SK-N-MC (cell line): Measurements from ENCODE around the gene VPS37B.

Experiments used
- DNase-seq: peaks from one replicate; pipeline ENCODE4 v3.0.0-alpha.2; 2011; ENCODE audit warnings: low read depth, low spot score
- H3K27ac ChIP-seq: fragments of 200-600 bp; sonication (generic); 2 replicates; pipeline ENCODE4 v1.5.1; 2016; ENCODE audit warnings: mixed run types
- H3K36me3 ChIP-seq: fragments of 200-600 bp; sonication (generic); 2 replicates; pipeline ENCODE4 v1.6.1; 2017; ENCODE audit warnings: antibody characterized with exemption, low read length, mixed read lengths; ENCODE audit not compliant: insufficient read depth
- H3K4me3 ChIP-seq: fragments of 200-600 bp; sonication (generic); 2 replicates; pipeline ENCODE4 v1.5.1; 2016
- H3K9ac ChIP-seq: fragments of 200-600 bp; sonication (generic); 2 replicates; pipeline ENCODE4 v1.8.0; 2017; ENCODE audit warnings: mixed run types, mixed read lengths; ENCODE audit not compliant: insufficient read length
- H3K9me3 ChIP-seq: fragments of 200-600 bp; sonication (generic); 2 replicates; pipeline ENCODE4 v1.6.1; 2017; ENCODE audit warnings: low read depth, mild to moderate bottlenecking, antibody characterized with exemption, low read length, moderate library complexity, mixed read lengths
- EZH2 ChIP-seq: fragments of 200-600 bp; sonication (generic); IDR thresholded peaks from one replicate; pipeline ENCODE4 v1.6.1; 2017; ENCODE audit warnings: antibody characterized with exemption
- FOXP2 ChIP-seq: optimal IDR thresholded peaks from 2 replicates; pipeline ENCODE3; 2011; ENCODE audit warnings: mild to moderate bottlenecking, moderate library complexity; ENCODE audit not compliant: insufficient read depth; ENCODE audit errors: extremely low read length, control extremely low read depth
- POLR2AphosphoS5 ChIP-seq: IDR thresholded peaks from 2 replicates; pipeline ENCODE4 v1.6.1; 2012; ENCODE audit warnings: mild to moderate bottlenecking, low read depth, low read length, borderline replicate concordance

VPS37B gene

DNA sequence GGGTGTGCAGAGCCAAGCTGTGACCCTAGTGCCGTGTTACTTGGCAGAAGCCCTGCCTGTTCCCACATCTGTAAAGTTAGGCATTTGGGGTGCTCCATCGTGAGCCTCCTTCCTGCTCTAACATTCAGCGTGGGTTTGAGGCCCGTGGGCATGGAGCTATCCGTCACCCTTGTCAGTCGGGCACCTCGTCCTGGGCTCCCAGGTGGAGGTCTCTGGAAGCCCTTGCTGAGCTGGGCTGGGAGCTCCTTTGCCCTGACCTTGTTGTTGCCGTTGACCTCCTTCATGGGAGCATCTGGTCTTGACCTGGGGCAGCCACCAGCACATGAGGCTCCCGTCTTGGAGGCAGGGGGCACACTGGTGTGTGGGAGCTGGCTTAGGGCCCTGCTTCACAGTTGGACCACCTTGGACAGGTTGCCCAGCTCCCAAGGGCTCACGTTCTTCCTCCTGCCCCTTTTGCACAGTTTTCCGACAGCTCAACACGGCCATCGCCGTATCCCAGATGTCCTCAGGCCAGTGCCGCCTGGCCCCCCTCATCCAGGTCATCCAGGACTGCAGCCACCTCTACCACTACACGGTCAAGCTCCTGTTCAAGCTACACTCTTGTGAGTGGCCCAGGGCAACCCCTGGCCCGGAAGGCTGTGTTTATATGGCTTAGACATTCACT lies 42.2 kb downstream of the VPS37B start:
- no peak for DNase-seq
- TF ChIP-seq FOXP2 (no peak), POLR2AphosphoS5 (no peak), EZH2 (no peak)
- Histone ChIP-seq H3K9me3 (no peaks in the 10 kb centered on the region), H3K9ac (no peak overlapping the region), H3K4me3 (no peak overlapping the region), H3K27ac (no peak overlapping the region), H3K36me3 (no peaks in the 10 kb centered on the region)

DNA sequence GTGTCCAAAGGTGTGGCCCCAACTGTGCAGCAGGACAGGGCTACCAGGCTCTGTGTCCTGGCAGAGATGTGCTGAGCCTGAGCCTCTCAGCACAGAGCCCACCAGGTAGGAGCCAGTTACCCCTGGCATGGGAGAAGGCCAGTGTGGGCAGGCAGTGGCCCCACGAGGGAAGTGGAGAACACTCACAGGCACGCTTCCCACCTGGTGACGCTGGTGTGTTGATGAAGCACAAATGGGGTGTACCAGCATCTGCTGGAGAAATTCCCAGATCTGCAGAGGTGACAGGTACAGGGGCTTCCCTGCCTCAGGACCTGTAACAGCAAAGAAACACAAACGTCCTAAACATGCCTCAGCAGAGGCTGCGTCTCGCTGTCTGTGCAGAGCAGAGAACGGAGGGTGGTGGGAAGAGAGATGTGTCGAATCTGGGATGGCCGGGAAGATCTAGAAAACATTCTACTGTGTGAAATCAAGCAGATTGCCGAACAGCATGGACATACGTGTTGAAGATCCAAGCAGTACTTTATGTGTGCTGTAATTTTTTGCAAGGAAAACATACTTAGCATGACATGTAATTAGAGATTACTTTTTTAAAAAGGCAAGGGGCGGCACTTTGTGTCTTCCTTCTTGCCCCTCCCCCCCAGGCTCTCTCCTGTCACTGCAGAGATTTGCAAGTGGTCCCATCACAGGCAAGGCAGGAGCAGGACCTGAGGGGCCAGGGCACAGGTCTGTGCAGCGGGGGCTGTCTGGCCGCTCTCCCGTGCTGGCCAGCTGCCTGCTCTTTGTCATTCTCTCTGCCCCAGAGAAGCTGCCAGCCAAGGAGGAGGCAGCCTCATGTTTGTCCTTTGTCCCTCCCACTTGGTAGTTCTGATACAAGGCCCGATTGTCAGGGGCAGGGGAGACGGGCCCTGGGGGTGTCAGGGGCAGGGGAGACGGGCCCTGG lies 43.3 kb downstream of the VPS37B start:
- H3K9me3 ChIP-seq = no peaks in the 10 kb centered on the region
- H3K4me3 ChIP-seq = no peak overlapping the region
- no peak for DNase-seq
- H3K36me3 ChIP-seq = no peaks in the 10 kb centered on the region
- no peak overlapping the region for H3K9ac ChIP-seq
- H3K27ac ChIP-seq = no peak overlapping the region
- TF ChIP-seq FOXP2 = no peak
- TF ChIP-seq POLR2AphosphoS5 = no peak
- no peak for TF ChIP-seq EZH2

DNA sequence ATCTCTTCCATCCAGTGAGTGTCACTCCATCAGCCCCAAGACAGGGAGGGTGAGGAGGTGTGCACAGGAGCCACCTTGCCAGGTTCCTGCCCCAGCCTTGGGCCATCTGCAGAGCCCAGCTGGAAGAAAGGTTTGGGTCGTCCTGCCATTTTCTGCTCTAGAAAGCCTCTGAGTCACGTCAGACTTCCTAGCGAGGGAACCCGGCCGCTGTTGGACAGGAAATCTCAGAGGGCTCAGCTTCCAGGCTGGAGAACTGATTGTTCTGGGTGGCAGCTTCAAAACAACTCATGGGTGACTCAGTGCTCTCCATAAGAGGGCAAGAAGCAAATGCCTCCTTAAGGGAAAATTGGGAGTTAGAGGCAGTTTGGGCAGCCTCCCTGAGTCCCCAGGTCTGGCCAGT lies 44.1 kb downstream of the VPS37B start:
- Histone ChIP-seq H3K36me3 (no peaks in the 10 kb centered on the region), H3K9ac (no peak overlapping the region), H3K4me3 (no peak overlapping the region), H3K27ac (no peak overlapping the region), H3K9me3 (no peaks in the 10 kb centered on the region)
- TF ChIP-seq FOXP2 = no peak
- TF ChIP-seq EZH2 = no peak
- no peak for TF ChIP-seq POLR2AphosphoS5
- no peak for DNase-seq

DNA sequence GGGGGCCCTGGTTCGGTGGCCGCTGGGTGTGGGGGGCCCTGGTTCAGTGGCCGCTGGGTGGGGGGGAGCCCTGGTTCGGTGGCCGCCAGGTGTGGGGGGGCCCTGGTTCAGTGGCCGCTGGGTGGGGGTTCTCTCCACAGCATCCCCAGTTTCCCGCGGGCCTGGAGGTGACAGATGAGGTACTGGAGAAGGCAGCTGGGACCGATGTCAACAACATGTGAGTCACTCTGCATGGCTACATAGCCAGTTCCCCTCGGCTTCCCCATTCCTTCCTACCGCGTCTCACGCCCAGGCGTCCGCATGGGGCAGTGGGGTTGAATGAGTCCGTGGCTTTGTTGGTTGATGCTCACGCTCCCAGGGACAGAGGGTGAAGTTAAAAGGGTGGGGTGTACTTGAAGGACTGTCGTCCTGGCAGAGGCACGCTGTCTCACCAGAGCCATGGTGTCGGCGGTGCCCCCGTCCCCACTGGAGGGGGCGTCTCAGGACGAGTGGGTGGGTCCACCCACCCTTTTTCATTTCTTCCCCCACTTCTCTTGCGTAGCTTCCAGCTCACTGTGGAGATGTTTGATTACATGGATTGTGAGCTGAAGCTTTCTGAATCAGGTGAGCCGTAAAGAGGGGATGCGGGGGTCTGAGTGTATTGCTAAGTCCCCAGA lies 45.1 kb downstream of the VPS37B start:
- no peaks in the 10 kb centered on the region for H3K36me3 ChIP-seq
- H3K9ac ChIP-seq = no peak overlapping the region
- no peaks in the 10 kb centered on the region for H3K9me3 ChIP-seq
- TF ChIP-seq FOXP2 = no peak
- TF ChIP-seq POLR2AphosphoS5 = no peak
- no peak for TF ChIP-seq EZH2
- no peak overlapping the region for H3K4me3 ChIP-seq
- no peak overlapping the region for H3K27ac ChIP-seq
- no peak for DNase-seq

DNA sequence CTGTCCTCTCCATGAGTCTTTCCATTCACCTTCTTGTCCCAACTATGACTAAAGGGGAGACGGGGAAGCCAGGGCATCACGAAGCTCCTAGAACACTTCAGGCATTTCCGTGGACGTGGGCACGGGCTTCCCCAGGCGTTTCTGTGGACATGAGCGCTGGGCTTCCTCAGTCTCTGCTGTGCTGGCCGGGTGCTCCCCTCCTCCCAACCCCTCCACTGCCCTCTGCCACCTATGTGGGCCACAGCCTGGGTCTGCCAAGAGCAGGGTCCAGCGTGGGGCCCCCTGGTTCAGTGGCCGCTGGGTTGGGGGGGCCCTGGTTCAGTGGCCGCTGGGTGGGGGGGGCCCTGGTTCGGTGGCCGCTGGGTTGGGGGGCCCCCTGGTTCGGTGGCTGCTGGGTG lies 45.9 kb downstream of the VPS37B start:
- no peak for TF ChIP-seq EZH2
- TF ChIP-seq FOXP2 = no peak
- TF ChIP-seq POLR2AphosphoS5 = no peak
- Histone ChIP-seq H3K9me3 (no peaks in the 10 kb centered on the region), H3K36me3 (no peaks in the 10 kb centered on the region), H3K27ac (no peak overlapping the region), H3K9ac (no peak overlapping the region), H3K4me3 (no peak overlapping the region)
- no peak for DNase-seq

DNA sequence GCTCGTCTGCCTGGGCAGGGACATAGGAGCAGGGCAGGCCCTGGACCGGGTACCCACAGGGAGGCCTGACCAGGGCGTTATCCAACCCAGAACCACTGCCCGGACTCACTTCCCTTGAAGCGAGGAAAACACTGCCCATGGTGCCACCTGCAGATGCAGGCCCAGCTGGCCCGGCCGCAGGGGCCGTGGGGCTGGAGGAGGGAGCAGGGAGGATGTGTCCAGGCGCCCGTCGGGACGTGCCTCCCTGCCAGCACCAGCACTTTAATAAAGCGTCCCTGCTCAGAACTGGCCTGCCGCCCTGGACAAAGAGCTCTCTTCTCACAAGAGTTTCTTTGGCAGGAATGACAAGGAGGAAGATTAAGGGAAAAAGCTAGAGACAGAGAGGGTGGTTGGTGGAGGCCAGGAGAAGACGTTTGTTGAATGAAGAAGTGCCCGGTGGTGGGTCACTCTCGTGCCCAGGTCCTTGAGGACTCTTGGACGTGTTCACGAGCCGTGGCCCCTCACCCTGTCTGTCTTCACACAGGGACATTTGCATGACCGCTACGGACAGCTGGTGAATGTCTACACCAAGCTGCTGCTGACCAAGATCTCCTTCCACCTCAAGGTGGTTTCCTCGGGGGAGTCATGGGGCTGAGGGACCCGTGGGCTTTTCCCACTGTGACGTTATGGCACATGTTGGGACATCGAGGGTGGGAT lies 46.4 kb downstream of the VPS37B start:
- Histone ChIP-seq H3K27ac (no peak overlapping the region), H3K36me3 (no peaks in the 10 kb centered on the region), H3K9me3 (no peaks in the 10 kb centered on the region), H3K9ac (no peak overlapping the region), H3K4me3 (no peak overlapping the region)
- no peak for DNase-seq
- no peak for TF ChIP-seq FOXP2
- TF ChIP-seq POLR2AphosphoS5 = no peak
- TF ChIP-seq EZH2 = no peak

DNA sequence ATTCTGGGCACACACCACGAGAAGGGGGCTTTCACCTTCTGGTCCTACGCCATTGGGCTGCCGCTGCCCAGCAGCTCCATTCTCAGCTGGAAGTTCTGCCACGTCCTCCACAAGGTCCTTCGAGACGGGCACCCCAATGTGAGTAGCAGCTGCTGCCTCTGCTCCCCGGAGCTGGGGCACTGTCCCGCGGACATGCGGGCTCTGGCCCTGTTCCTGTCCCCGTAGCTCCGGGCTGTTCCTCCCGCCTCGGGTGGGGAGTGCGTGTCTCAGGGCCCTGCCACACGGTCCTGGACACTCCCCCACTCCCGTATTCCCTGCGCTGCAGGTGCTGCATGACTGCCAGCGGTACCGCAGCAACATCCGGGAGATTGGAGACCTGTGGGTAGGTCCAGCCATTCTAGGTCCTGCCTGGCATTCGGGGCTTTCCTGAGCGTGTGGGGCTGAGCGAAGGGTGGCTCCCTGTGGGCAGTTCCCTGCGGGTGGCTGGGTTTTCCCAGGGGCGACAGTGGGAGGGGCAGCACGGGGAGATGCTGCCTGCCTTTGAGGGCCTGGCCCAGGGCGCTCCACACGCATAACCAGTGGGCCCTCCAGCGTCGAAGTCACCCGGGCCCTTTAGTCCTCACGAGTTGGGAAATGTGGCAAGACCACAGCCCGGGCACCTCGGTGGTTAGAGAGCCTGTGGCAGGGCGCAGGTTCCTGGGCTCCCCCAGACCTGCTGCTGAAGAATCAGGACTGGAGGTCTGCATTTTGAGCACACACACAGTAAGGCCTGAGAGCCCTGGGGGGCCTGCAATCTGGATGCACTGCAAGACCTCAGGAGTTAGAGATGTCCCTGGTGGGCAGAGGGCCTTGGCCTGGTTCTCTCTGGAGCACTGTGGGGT lies 47.2 kb downstream of the VPS37B start:
- no peak for DNase-seq
- Histone ChIP-seq H3K36me3 (no peaks in the 10 kb centered on the region), H3K27ac (no peak overlapping the region), H3K9ac (no peak overlapping the region), H3K4me3 (no peak overlapping the region), H3K9me3 (no peaks in the 10 kb centered on the region)
- TF ChIP-seq EZH2 (no peak), POLR2AphosphoS5 (no peak), FOXP2 (no peak)
